Uterus (tissue), 2 donors: ENCODE data around the gene SKP1.

Source experiments
- POLR2A ChIP-seq, 2 donors: fragments of 450-650 bp; IDR thresholded peaks; one replicate each; pipeline ENCODE4 v1.6.1; 2016; ENCODE audit warnings: antibody characterized with exemption in 2 of 2, mild to moderate bottlenecking in 1 of 2, moderate library complexity in 1 of 2
- TF ChIP-seq, protein P1 (sequence below), 4 experiments: fragments of 200-600 bp in 2 of 4; fragments of 450-650 bp in 2 of 4; sonication (generic) in 2 of 4; IDR thresholded peaks; one replicate each; pipeline ENCODE4 v1.5.1; 2016 to 2019; ENCODE audit warnings: antibody characterized with exemption in 4 of 4, mild to moderate bottlenecking in 2 of 4, moderate library complexity in 1 of 4

DNA sequence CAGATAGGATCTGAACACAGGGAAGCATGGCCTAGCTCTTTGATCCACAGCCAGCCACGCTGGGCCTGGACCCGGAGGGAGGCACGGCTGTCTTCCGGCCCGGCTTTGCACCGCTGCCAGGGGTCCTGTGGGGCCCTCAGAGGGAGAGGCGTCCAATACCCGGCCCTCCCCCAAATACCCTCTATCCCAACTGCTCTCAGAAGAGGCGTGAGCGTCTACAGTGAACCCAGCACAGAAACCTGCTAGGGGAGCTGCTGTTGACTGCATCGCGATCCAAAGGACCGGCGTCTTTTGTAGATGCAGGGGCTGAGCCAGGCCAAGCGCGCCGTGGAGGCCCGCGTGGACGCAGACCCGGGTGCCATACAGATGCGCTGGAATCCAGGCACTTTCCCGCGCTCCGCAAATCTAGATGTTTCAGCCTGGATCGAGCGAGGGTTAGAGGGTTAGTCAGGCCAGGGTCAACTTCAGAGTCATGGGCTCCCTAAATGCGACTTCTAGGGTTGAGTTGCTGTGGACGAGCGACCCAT, 63.3 kb downstream of the SKP1 start:
- TF ChIP-seq, protein P1, sequence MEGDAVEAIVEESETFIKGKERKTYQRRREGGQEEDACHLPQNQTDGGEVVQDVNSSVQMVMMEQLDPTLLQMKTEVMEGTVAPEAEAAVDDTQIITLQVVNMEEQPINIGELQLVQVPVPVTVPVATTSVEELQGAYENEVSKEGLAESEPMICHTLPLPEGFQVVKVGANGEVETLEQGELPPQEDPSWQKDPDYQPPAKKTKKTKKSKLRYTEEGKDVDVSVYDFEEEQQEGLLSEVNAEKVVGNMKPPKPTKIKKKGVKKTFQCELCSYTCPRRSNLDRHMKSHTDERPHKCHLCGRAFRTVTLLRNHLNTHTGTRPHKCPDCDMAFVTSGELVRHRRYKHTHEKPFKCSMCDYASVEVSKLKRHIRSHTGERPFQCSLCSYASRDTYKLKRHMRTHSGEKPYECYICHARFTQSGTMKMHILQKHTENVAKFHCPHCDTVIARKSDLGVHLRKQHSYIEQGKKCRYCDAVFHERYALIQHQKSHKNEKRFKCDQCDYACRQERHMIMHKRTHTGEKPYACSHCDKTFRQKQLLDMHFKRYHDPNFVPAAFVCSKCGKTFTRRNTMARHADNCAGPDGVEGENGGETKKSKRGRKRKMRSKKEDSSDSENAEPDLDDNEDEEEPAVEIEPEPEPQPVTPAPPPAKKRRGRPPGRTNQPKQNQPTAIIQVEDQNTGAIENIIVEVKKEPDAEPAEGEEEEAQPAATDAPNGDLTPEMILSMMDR (IDR thresholded peaks at IDR 0.05), result no peak
- TF ChIP-seq POLR2A (IDR thresholded peaks at IDR 0.05), result no peak
